Amygdala (tissue), 56 donors: ENCODE results near the gene DIO3.
"Not testable (repeated sequence)": the region's sequence is repeated elsewhere in the genome, so short reads cannot be mapped to it uniquely, and the experiment has no call there.

Experiments used
- DNase-seq, 56 donors: peaks; one replicate each; lab custom pipeline; 2025; lab: John Stamatoyannopoulos, UW

DIO3 gene

DNA sequence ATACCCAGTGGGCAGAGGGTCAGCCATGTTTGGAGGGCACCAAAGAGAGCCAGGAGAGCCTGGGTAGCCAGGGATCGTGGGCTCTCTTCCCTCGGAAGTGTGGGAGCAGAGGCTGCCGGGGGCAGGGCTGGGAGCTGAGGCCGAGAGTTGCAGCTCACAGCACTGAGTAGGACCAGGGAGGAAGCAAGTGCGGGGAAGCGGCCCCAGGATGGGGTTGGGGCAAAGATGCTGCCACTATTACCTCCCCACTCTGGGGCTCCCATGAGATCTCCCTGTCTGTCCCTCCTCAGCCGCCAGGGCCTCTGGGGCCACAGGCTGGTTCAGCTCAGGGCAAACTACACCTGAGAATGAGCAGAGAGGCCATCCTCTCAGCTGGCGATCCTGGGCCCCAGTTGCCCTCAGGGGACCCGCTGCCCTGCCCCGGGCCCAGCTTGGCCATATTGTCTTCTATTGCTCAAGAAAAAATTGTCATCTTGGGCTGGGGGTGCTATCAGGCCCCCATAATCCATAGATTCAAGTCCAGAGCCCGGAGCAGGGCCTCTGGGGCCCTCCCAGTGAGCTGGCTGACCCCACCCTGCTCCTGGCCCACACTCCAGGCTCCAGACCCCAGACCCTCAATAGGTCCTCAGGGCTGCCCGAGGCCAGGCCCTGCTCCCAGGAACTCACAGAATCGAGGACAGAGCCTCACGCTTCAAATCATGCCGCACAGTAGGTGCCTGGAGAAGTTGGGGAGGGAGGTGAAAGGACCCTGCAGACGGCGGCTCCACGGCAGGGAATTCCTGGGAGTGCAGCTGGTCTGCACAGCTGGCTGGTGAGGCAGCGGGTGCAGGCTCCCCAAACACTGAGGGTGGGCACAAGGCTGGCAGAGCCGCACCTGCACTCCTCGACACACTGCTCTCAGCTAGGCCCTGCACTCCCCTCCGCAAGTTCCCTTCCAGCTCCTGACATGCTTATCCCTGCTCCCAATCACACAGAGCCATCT lies 20.5 kb upstream of the DIO3 start:
- no peak for DNase-seq

GRCh38 chr14:101542391-101542790 lies 18.9 kb upstream of the DIO3 start:
- no peak for DNase-seq

DNA sequence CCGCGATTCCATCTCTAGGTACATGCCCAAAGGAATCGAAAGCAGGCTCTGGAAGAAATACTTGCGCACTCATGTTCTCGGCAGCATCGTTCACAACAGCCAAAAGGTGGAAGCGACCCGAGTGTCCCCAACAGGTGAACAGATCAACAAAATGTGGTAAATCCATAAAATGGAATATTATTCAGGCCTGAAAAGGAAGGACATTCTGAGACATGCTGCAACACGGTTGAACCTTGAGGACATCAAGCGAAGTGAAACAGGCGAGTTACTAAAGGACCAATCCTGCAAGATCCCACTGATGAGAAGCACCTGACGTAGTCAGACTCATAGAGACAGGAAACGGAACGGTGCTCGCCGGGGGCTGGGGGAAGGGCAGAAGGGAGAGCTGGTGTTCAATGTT lies 17.5 kb upstream of the DIO3 start:
- no peak for DNase-seq

- no peak for DNase-seq
Measured at GRCh38 chr14:101544550-101544949, 16.7 kb upstream of the DIO3 start.

- no peak for DNase-seq
Measured at GRCh38 chr14:101546706-101547105, 14.6 kb upstream of the DIO3 start.

DNA sequence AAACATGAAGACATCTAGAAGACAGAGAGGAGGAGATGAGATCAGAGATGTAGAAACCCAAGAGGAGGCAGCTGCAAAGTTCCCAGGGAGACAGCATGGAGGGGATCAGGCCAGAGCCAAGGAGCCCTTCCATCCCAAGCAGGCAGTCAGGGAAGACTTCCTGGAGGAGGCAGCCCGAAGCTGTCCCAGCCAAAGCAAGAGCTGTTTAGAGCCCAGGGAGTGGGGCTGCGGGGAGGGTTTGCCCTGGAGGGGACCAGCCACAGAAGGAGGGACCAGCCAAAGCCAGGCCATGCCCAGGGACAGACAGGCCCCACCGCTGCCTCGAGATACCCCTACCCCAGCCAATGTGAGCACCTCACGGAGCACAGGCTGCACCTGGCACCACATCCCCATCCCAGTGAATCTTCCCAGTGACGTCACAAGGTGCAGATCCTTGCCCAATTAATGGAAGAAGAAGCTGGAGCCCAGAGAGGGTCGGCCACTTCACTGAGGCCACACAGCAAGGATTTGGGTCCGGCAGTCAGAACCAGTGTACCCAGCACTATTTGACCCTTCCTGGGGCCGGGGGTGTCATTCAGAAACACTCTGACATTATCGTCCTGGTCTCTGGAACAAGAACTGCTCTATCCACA lies 14.1 kb upstream of the DIO3 start:
- no peak for DNase-seq

- no peak for DNase-seq
Measured at GRCh38 chr14:101547961-101548669, 13.2 kb upstream of the DIO3 start.

DNA sequence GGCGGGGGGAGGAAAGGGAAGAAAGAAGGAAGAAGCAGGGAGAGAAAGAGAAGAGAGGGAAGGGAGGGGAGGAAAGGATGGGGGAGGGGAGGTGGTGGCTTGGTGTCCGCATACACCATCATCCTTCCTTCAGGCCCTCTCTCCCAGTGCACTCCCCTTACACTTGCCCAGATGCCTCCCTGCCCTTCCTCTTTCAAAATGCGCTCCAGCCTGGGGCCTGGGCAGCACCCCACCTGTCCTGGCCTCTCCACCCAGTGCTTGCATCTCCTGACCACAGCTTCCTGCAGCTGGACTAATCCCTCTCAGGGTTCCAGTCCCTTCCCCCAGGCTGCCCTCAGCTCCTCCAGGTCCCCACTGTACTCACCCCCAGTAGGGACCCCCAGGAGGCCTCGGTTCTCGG lies 12.6 kb upstream of the DIO3 start:
- DNase-seq: no peak

DNA sequence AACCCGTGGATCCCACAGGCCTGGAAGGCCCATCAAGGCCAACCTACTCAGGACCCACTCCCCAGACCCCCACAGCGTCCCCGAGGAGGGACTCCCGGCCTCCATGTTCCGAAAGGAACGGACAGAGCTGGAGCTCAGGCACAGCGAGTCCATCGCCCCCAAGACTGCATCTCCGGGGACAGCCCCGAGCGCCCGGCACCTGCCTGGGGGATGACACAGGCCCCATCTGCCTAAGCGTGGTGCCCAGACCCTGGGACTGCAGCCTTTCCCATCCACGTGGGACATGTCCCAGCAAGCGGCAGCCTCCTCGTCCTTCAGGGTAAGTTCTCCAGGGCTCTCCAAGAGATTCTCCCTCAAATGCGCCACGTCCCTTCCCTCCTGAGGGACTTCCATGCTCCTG lies 12.1 kb upstream of the DIO3 start:
- no peak for DNase-seq

GRCh38 chr14:101550202-101550912 lies 10.9 kb upstream of the DIO3 start:
- not testable (repeated sequence) for DNase-seq

- DNase-seq: no peak
Measured at GRCh38 chr14:101551729-101552595, 9.3 kb upstream of the DIO3 start.

GRCh38 chr14:101552786-101553231 lies 8.5 kb upstream of the DIO3 start:
- DNase-seq: no peak

DNA sequence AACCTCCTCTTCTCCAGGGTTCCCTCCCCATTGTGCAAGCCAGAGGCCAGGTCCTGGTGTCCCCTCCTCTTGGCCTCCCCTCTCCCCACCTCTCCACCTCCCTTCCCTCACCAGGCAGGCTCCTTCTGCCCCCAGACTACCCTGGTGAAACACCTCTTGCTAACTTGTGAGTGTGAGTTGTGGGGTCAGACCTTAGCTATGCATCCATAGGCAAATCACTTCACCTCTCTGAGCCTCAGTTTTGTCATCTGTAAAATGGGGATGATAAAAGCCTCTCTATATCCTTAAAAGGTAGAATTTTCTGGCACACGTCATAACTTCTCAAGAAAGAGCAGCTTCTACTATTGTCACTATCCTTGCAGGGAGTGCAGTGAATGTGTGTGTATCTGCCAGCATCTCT lies 7.9 kb upstream of the DIO3 start:
- DNase-seq: no peak

- no peak for DNase-seq
Measured at GRCh38 chr14:101553931-101554330, 7.4 kb upstream of the DIO3 start.

- DNase-seq: no peak
Measured at GRCh38 chr14:101554991-101555668, 6.2 kb upstream of the DIO3 start.

- not testable (repeated sequence) for DNase-seq
Measured at GRCh38 chr14:101555669-101556043, 5.6 kb upstream of the DIO3 start.

DNA sequence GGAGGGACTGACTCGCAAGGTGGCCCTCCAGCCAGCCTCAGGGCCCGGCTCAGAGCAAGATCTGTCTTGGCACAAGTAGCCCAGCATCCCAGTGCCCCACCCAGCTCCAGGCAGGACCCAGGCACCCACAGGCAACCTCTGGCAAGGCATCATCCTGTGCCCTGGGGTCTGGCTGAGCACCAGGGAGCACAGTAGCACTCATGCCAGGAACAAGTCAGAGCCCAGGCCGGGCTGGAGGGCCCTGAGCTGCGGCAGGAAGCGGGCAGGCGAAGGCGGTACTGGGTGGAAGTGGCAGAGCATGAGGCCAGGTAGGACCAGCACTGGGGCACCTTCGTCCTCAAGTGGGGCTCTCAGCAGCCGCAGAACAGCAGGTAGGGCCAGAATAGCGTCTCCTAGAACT lies 5.2 kb upstream of the DIO3 start:
- no peak for DNase-seq

GRCh38 chr14:101556566-101557320 lies 4.6 kb upstream of the DIO3 start:
- DNase-seq: no peak
